NCI-H2196 treated with DMSO at 0.1 percent for 48 hours (cell line): ENCODE results near the gene COX17.

Experiments
- DNase-seq: peaks from one replicate; lab custom pipeline; 2025; ENCODE audit not compliant: unreplicated experiment; lab: John Stamatoyannopoulos, UW

COX17 gene

GRCh38 chr3:119625451-119626153 lies 51.6 kb downstream of the COX17 start:
- DNase-seq: no peak

- DNase-seq: no peak
These were observed 53.0 kb downstream of the COX17 start for GRCh38 chr3:119624002-119624720.

- DNase-seq: no peak
These were observed 56.3 kb downstream of the COX17 start for GRCh38 chr3:119620899-119621298.
